Measurements from ENCODE around the gene SNRNP25. TPM values are rescaled to one million over a fixed set of nuclear protein-coding genes. Genes with fewer than 3 reads are reported as not detected.
A peak's percentile ranks its signal among the peaks of the same experiment; 100 is the strongest.
"Not testable (repeated sequence)": the region's sequence is repeated elsewhere in the genome, so short reads cannot be mapped to it uniquely, and the experiment has no call there.

The SNRNP25 gene
- 10 to 100 TPM; 22.0 to 33.6 (median 25.7) TPM for total RNA-seq

DNA sequence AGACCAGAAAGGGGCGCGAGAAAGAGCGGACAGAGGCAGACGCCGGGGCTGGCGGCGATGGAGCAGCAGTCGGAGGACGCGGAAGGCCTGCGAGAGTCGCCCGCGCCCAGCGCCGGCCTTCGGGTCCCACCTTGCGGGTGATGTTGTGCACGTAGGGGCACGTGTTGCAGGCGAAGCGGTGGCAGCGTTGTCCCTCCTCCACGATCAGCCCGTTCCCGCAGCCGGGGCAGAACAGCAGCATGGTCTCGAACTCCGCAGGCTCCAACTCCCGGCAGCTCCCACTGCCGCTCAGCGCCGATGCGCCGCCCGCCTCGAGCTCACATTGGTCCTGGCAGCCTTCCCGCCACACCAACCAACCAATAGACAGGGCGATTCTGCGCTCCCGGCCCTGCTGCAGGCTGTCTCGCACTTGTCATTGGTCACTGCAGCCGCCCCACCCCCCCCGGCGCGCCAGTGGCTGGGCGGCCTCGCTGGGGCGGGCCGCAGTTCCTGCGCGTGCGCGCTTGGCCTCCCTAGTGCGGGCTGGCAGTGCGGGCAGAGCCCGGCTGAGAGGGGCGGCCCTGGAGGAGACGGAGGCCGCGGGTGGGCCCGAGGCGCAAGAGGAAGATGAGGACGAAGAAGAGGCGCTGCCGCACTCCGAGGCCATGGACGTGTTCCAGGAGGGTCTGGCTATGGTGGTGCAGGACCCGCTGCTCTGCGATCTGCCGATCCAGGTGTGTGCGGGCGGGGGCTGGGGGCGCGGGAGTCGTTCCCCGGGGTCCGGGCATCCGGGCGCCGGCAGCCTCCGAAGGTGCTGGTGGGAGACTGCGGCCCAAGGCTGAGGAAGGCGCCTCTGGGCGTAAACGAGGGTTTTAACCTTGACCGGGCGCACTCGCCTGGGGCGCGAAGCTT is at the start of gene SNRNP25, which contains the start of gene POLR3K:
SNRNP25 (plus strand) TSS at position 483 of the 891 bp plus-strand sequence; CDS start at position 672, 189 bp downstream.
POLR3K (minus strand) TSS at position 263 of the 891 bp plus-strand sequence; CDS start at position 241, 22 bp downstream.
- under 1% methylated on average over 30 of the region's 91 CpGs for WGBS

GRCh38 chr16:9903-10665 is 43.5 kb upstream of the SNRNP25 start:
- intact Hi-C loops (cut with DNase I): no loop called here
- no peak for TF ChIP-seq CTCF (IDR thresholded peaks at IDR 0.05)
- TF ChIP-seq POLR2A (IDR thresholded peaks at IDR 0.05; ENCODE audit: low read depth): no peak
- TF ChIP-seq POLR2AphosphoS5 (IDR thresholded peaks at IDR 0.05): no peak
- no peak for TF ChIP-seq EP300 (IDR thresholded peaks at IDR 0.05)
- no peaks in the 10 kb centered on the region for H3K27me3 ChIP-seq
- DNase-seq (ENCODE audit: extremely low spot score): no peak
- no peaks in the 10 kb centered on the region for H3K4me1 ChIP-seq
- peaks cover 0 to 5% (median 0%) of the 10 kb centered on the region in 4 donors for H3K9me3 ChIP-seq
- no peak overlapping the region for H3K27ac ChIP-seq (replicated peaks in 1 of 4)
- no peak overlapping the region for H3K4me3 ChIP-seq
- WGBS: 83% methylated on average over 42 of the region's 48 CpGs
- no peaks in the 10 kb centered on the region for H3K36me3 ChIP-seq

More for the DNA sequence above, at the start of gene SNRNP25, which contains the start of gene POLR3K:
- Histone ChIP-seq H3K4me3 (peak within 1 kb of the TSS; percentile 71 to 97 (median 87)), H3K27ac (replicated peaks in 1 of 4) (peak within 1 kb of the TSS; percentile 76 to 90 (median 84)), H3K36me3 (peaks cover 23 to 50% (median 44%) of the 10 kb centered on the region in 4 donors), H3K4me1 (peaks cover 7 to 45% (median 30%) of the 10 kb centered on the region in 4 donors), H3K27me3 (no peaks in the 10 kb centered on the region), H3K9me3 (no peaks in the 10 kb centered on the region)
- TF ChIP-seq EP300 (IDR thresholded peaks at IDR 0.05): no peak
- TF ChIP-seq POLR2AphosphoS5 (IDR thresholded peaks at IDR 0.05): peak; percentile 77 to 89
- TF ChIP-seq POLR2A (IDR thresholded peaks at IDR 0.05; ENCODE audit: low read depth): peak; percentile 10
- no peak for TF ChIP-seq CTCF (IDR thresholded peaks at IDR 0.05)
- intact Hi-C loops (cut with DNase I): no loop called here
- peak; percentile 99 for DNase-seq (ENCODE audit: extremely low spot score)

DNA sequence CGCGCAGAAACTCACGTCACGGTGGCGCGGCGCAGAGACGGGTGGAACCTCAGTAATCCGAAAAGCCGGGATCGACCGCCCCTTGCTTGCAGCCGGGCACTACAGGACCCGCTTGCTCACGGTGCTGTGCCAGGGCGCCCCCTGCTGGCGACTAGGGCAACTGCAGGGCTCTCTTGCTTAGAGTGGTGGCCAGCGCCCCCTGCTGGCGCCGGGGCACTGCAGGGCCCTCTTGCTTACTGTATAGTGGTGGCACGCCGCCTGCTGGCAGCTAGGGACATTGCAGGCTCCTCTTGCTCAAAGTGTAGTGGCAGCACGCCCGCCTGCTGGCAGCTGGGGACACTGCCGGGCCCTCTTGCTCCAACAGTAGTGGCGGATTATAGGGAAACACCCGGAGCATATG is 42.9 kb upstream of the SNRNP25 start:
- DNase-seq (ENCODE audit: extremely low spot score); H3K27me3 ChIP-seq; H3K36me3 ChIP-seq; intact Hi-C loops (cut with DNase I); H3K4me1 ChIP-seq; H3K9me3 ChIP-seq; H3K27ac ChIP-seq (replicated peaks in 1 of 4); H3K4me3 ChIP-seq: not testable (repeated sequence)
- WGBS: 40% methylated on average over 1 of the region's 27 CpGs
- peak in 2 of 3 experiments; percentile 15 to 41 for TF ChIP-seq CTCF (IDR thresholded peaks at IDR 0.05)

DNA sequence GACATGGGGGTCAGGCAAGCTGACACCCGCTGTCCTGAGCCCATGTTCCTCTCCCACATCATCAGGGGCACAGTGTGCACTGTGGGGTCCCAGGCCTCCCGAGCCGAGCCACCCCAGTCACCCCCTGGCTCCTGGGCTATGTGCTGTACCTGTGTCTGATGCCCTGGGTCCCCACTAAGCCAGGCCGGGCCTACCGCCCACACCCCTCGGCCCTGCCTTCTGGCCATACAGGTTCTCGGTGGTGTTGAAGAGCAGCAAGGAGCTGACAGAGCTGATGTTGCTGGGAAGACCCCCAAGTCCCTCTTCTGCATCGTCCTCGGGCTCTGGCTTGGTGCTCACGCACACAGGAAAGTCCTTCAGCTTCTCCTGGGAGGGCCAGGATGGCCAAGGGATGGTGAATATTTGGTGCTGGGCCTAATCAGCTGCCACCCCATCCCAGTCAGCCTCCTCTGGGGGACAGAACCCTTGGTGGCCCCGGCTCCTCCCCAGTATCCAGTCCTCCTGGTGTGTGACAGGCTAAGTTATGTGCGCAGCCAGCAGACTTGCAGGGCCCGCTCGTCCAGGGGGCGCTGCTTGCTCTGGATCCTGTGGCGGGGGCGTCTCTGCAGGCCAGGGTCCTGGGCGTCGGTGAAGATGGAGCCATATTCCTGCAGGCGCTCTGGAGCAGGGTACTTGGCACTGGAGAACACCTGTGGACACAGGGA is 36.4 kb upstream of the SNRNP25 start:
- H3K27ac ChIP-seq (replicated peaks in 1 of 4); H3K36me3 ChIP-seq; DNase-seq (ENCODE audit: extremely low spot score); intact Hi-C loops (cut with DNase I); H3K9me3 ChIP-seq; H3K4me1 ChIP-seq; H3K27me3 ChIP-seq; H3K4me3 ChIP-seq: not testable (repeated sequence)
- 75% methylated on average over 9 of the region's 20 CpGs for WGBS

- H3K4me1 ChIP-seq; H3K9me3 ChIP-seq; H3K27ac ChIP-seq (replicated peaks in 1 of 4); H3K27me3 ChIP-seq; H3K4me3 ChIP-seq; DNase-seq (ENCODE audit: extremely low spot score); H3K36me3 ChIP-seq; intact Hi-C loops (cut with DNase I): not testable (repeated sequence)
- WGBS: 92% methylated on average over 11 of the region's 12 CpGs
Measured at GRCh38 chr16:20886-21285, 32.7 kb upstream of the SNRNP25 start.

- H3K4me1 ChIP-seq; H3K27ac ChIP-seq (replicated peaks in 1 of 4); DNase-seq (ENCODE audit: extremely low spot score); intact Hi-C loops (cut with DNase I); H3K9me3 ChIP-seq; H3K27me3 ChIP-seq; H3K36me3 ChIP-seq; H3K4me3 ChIP-seq: not testable (repeated sequence)
- WGBS: 85% methylated on average over 10 of the region's 22 CpGs
Measured at GRCh38 chr16:24151-24550, 29.5 kb upstream of the SNRNP25 start.

DNA sequence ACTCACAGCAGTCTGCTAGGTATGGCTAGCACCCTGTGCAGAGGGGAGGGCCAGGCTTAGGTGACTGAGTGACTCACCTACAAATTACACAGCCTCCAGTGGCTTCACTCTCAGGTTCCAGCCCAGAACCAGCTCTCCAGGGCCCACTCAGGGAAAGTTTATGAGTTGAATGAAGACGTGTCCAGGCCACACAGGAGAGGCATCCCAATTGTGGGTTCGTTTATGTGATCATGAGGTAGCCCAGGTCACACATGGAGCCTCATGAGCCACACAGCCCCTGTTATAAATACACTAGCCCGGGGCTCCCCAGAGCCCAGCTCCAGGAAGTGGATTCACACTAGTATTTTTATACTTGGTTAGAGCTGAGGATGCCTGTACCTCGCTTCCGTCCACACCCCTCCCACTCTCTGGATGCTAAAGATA is 27.7 kb upstream of the SNRNP25 start:
- H3K27ac ChIP-seq (replicated peaks in 1 of 4); DNase-seq (ENCODE audit: extremely low spot score); H3K36me3 ChIP-seq; H3K9me3 ChIP-seq; H3K27me3 ChIP-seq; intact Hi-C loops (cut with DNase I); H3K4me1 ChIP-seq; H3K4me3 ChIP-seq: not testable (repeated sequence)
- 80% methylated on average over 1 of the region's 5 CpGs for WGBS

GRCh38 chr16:30627-31026 is 23.0 kb upstream of the SNRNP25 start:
- intact Hi-C loops (cut with DNase I); H3K4me1 ChIP-seq; H3K27ac ChIP-seq (replicated peaks in 1 of 4); H3K9me3 ChIP-seq; DNase-seq (ENCODE audit: extremely low spot score); H3K27me3 ChIP-seq; H3K36me3 ChIP-seq; H3K4me3 ChIP-seq: not testable (repeated sequence)
- WGBS: no CpG with 5 or more reads among the region's 7 CpGs

Data from esophagus muscularis mucosa (tissue), 4 donors.